Nephron progenitor cell (in vitro differentiated cells): Measurements from ENCODE around the gene PRKCZ.
"Not testable (repeated sequence)": the region's sequence is repeated elsewhere in the genome, so short reads cannot be mapped to it uniquely, and the experiment has no call there.

Experiments used
- DNase-seq: peaks from one replicate; pipeline ENCODE4 v3.0.0; 2021
- H3K27ac Mint-ChIP-seq: 2 replicates; pipeline ENCODE4 v1.8.0; 2021; ENCODE audit warnings: mild to moderate bottlenecking, moderate library complexity, mixed read lengths
- H3K27me3 Mint-ChIP-seq: 2 replicates; pipeline ENCODE4 v1.8.0; 2021; ENCODE audit warnings: mild to moderate bottlenecking, low read depth, mixed read lengths; ENCODE audit not compliant: poor library complexity
- H3K36me3 Mint-ChIP-seq: 2 replicates; pipeline ENCODE4 v1.8.0; 2021; ENCODE audit warnings: low read depth, mixed read lengths
- H3K4me1 Mint-ChIP-seq: 2 replicates; pipeline ENCODE4 v1.8.0; 2021; ENCODE audit warnings: mixed read lengths
- H3K4me3 Mint-ChIP-seq: 2 replicates; pipeline ENCODE4 v1.8.0; 2021; ENCODE audit warnings: mild to moderate bottlenecking, moderate library complexity, mixed read lengths
- H3K9me3 Mint-ChIP-seq: 2 replicates; pipeline ENCODE4 v1.8.0; 2021; ENCODE audit warnings: mild to moderate bottlenecking, moderate library complexity, mixed read lengths
- CTCF ChIP-seq: fragments of 200-600 bp; sonication (generic); IDR thresholded peaks from 2 replicates; pipeline ENCODE4 v1.5.0; 2021; ENCODE audit warnings: antibody characterized with exemption

PRKCZ gene

GRCh38 chr1:2090216-2090890 lies 40.1 kb downstream of the PRKCZ start:
- Mint-ChIP-seq H3K36me3 (no peaks in the 10 kb centered on the region), H3K9me3 (no peaks in the 10 kb centered on the region), H3K27ac (no peak overlapping the region), H3K4me3 (no peak overlapping the region), H3K27me3 (peaks cover 15% of the 10 kb centered on the region), H3K4me1 (peaks cover 39% of the 10 kb centered on the region)
- DNase-seq, result no peak
- TF ChIP-seq CTCF, result no peak

GRCh38 chr1:2091611-2092604 lies 41.7 kb downstream of the PRKCZ start:
- Mint-ChIP-seq H3K4me3 (no peak overlapping the region), H3K9me3 (no peaks in the 10 kb centered on the region), H3K36me3 (no peaks in the 10 kb centered on the region), H3K4me1 (peaks cover 45% of the 10 kb centered on the region), H3K27me3 (peaks cover 15% of the 10 kb centered on the region), H3K27ac (peak overlapping the region; percentile 5)
- peak; percentile 80 for DNase-seq
- TF ChIP-seq CTCF, result peak; percentile 69

GRCh38 chr1:2093055-2093454 lies 42.8 kb downstream of the PRKCZ start:
- no peak overlapping the region for H3K27ac Mint-ChIP-seq
- peaks cover 4% of the 10 kb centered on the region for H3K9me3 Mint-ChIP-seq
- peaks cover 5% of the 10 kb centered on the region for H3K36me3 Mint-ChIP-seq
- no peak for DNase-seq
- peaks cover 43% of the 10 kb centered on the region for H3K4me1 Mint-ChIP-seq
- TF ChIP-seq CTCF, result no peak
- no peak overlapping the region for H3K4me3 Mint-ChIP-seq
- H3K27me3 Mint-ChIP-seq, result peaks cover 18% of the 10 kb centered on the region

GRCh38 chr1:2093636-2094035 lies 43.4 kb downstream of the PRKCZ start:
- Mint-ChIP-seq H3K36me3 (peaks cover 7% of the 10 kb centered on the region), H3K27me3 (peaks cover 18% of the 10 kb centered on the region), H3K9me3 (peaks cover 9% of the 10 kb centered on the region), H3K4me3 (no peak overlapping the region), H3K27ac (no peak overlapping the region), H3K4me1 (peaks cover 41% of the 10 kb centered on the region)
- no peak for DNase-seq
- TF ChIP-seq CTCF, result no peak

GRCh38 chr1:2094269-2095158 lies 44.3 kb downstream of the PRKCZ start:
- Mint-ChIP-seq H3K9me3 (peaks cover 12% of the 10 kb centered on the region), H3K36me3 (peaks cover 11% of the 10 kb centered on the region), H3K4me1 (peaks cover 37% of the 10 kb centered on the region), H3K27me3 (peaks cover 18% of the 10 kb centered on the region)
- not testable (repeated sequence) for DNase-seq, H3K4me3 Mint-ChIP-seq, H3K27ac Mint-ChIP-seq
